Measurements from ENCODE around the gene ROBO4.

Gene ROBO4

DNA sequence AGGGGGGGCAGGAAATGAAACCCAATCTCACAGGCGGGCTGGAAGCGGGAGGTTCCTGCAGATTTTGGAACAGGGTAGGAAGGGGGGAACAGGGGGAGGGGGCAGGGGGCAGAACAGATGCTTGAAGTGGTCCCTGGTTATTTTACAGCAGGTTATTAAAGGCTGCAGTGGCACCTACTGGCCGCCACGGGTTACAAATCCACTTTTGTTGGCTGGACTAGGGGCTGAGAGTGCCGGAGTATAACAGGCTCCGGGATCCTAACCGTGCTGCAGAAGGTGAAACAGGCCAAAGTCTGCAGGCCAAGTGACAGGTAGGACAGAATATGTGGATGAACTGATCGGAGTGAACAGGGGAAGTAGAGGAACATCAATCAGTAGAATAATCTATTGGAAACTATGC is 30.0 kb downstream of the ROBO4 start:
- ChIA-PET POLR2A (ENCODE audit: low non-redundant PET) (no interaction called here), CTCF (no interaction called here)
- peak; percentile 40 for TF ChIP-seq CTCF (conservative IDR thresholded peaks at IDR 0.05; ENCODE audit: low read depth)
- H3K27ac ChIP-seq: no peak overlapping the region
- peak; percentile 42 for DNase-seq (ENCODE audit: low spot score)

- ChIA-PET CTCF (interaction anchor here (0.5 to 2.1 kb wide), 13 partner anchors 10 to 1399 kb away, joined by 3 to 13 read pairs (median 4); partner anchors contain the start of gene ROBO4), POLR2A (ENCODE audit: low non-redundant PET) (interaction anchor here (1.4 kb wide), 1 partner anchor 10 kb away, joined by 4 read pairs; no protein-coding TSS in a partner anchor)
- peak; percentile 67 for TF ChIP-seq CTCF (conservative IDR thresholded peaks at IDR 0.05; ENCODE audit: low read depth)
- H3K27ac ChIP-seq: no peak overlapping the region
- peak; percentile 49 for DNase-seq (ENCODE audit: low spot score)
Measured at GRCh38 chr11:124865902-124866851, 31.5 kb downstream of the ROBO4 start.

GRCh38 chr11:124865181-124865901 is 32.3 kb downstream of the ROBO4 start, which contains the start of gene ROBO3:
TSS of gene ROBO3 (plus strand) at chr11:124865432. CDS start at chr11:124865578, 146 bp downstream.
- no peak within 1 kb of the TSS for H3K27ac ChIP-seq
- TF ChIP-seq CTCF (conservative IDR thresholded peaks at IDR 0.05; ENCODE audit: low read depth): no peak
- ChIA-PET POLR2A (ENCODE audit: low non-redundant PET) (interaction anchor here (1.4 kb wide), 1 partner anchor 11 kb away, joined by 4 read pairs; no protein-coding TSS in a partner anchor), CTCF (interaction anchor here (0.7 to 2.1 kb wide), 7 partner anchors 9 to 196 kb away, joined by 3 to 13 read pairs (median 4); partner anchors contain the start of gene ROBO4)
- DNase-seq (ENCODE audit: low spot score): no peak

GRCh38 chr11:124864892-124865180 is 32.8 kb downstream of the ROBO4 start:
- no peak for TF ChIP-seq CTCF (conservative IDR thresholded peaks at IDR 0.05; ENCODE audit: low read depth)
- no peak overlapping the region for H3K27ac ChIP-seq
- DNase-seq (ENCODE audit: low spot score): no peak
- ChIA-PET CTCF (interaction anchor here (2.1 kb wide), 1 partner anchor 11 kb away, joined by 13 read pairs; no protein-coding TSS in a partner anchor), POLR2A (ENCODE audit: low non-redundant PET) (no interaction called here)

GRCh38 chr11:124864176-124864891 is 33.3 kb downstream of the ROBO4 start:
- no peak for DNase-seq (ENCODE audit: low spot score)
- H3K27ac ChIP-seq: no peak overlapping the region
- CTCF ChIA-PET: no interaction called here
- POLR2A ChIA-PET (ENCODE audit: low non-redundant PET): no interaction called here
- no peak for TF ChIP-seq CTCF (conservative IDR thresholded peaks at IDR 0.05; ENCODE audit: low read depth)

DNA sequence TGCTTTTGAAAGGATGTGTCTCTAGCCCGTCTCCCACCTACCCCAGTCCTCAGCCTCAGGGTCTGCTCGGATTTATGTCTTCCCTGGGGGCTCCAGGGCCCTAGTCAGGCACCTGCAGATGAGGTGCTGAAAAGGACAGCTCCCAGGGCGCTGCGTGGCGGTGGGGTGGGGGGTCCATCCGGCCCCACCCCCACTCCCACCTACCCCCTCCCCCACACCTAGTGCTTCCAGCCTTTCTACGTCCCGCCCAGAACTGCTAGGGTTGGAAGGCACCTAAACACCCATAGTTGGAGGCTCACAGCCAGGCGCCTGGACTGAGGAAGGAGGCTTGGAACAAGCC is 33.9 kb downstream of the ROBO4 start:
- H3K27ac ChIP-seq: no peak overlapping the region
- POLR2A ChIA-PET (ENCODE audit: low non-redundant PET): no interaction called here
- no peak for TF ChIP-seq CTCF (conservative IDR thresholded peaks at IDR 0.05; ENCODE audit: low read depth)
- DNase-seq (ENCODE audit: low spot score): no peak
- CTCF ChIA-PET: no interaction called here
